VCaP (cell line): ENCODE data around the gene RGS5.
A peak's percentile ranks its signal among the peaks of the same experiment; 100 is the strongest.

ENCODE experiments used
- H3K27ac ChIP-seq: fragments of 450-650 bp; 2 replicates; pipeline ENCODE4 v1.5.1; 2017
- CTCF ChIP-seq: fragments of 450-650 bp; conservative IDR thresholded peaks from 2 replicates; pipeline ENCODE4 v1.5.1; 2017; ENCODE audit warnings: mild to moderate bottlenecking, moderate library complexity

Gene RGS5

DNA sequence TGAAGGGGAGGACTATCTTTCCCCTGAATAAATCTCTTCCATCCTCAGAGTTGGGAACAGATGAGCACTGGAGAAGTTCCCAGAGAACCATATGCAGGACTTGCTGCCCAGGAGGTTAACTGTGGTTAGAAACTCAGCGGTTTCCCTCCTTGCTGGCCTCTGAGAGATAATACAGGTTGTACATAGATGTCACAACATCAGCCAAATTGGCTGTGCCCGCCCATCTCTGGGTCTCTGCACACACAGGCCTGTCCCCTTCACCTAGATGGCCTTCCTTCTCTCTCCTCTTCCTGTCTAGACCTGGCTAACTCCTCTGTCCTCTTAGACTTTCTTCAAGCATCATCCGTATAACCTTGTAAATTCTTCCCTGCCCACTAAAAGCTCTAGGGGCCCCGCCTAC, 5.7 kb downstream of the RGS5 start:
- H3K27ac ChIP-seq: peak overlapping the region; percentile 74; the same call in 1 of the 2 replicates
- TF ChIP-seq CTCF: no peak

DNA sequence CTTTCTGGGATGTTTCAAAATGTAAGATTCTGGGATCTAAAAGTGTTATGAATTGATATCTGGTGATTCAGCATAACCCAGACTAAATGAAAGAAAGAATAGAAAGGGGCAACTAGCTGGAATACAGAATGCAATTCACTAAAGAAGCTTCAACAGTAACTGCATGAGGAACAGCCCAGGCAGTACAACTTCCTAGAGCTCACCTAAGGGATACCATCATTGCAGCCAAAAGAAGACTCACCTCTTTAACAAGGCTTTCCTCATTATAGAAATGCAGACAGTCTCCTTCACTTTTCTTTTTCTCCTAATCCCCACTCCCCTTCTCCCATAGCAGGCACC, 6.3 kb downstream of the RGS5 start:
- TF ChIP-seq CTCF: no peak

DNA sequence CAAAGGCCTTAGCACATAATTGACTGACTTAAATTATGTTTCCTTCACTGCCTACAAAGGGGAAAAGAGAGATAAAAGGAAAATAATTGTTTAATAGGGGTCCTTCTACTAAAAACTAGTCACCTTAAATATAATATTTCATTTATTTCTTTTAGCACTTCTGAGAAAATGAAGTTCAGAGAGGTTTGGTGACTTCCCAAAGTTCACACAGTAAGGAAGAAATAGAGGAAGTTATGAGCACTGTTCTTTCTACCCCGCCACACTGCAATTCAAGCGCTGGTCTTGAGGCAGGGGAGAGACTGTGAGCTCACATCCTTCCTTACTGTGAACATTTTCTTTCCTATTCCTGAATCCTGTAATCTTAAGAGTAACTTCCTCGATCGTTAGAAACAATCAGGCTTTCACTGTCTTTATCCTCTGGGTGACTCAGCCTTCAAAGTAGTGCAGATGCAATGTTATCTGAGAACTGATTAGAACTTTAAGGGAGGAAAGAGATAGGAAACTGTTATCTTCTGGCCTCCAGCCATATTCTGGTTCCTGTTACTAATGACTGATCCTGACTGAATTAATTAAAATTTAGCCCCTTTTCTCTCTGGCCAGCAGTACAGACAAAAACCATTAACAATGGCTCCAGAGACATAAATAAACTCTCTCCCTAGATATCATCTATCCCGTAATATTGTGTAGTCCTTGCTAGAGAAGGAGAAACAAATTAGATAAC, 6.8 kb downstream of the RGS5 start:
- no peak overlapping the region; the same call in 1 of the 2 replicates for H3K27ac ChIP-seq
- TF ChIP-seq CTCF: no peak

More for the DNA sequence above, 6.3 kb downstream of the RGS5 start:
- H3K27ac ChIP-seq: no peak overlapping the region

DNA sequence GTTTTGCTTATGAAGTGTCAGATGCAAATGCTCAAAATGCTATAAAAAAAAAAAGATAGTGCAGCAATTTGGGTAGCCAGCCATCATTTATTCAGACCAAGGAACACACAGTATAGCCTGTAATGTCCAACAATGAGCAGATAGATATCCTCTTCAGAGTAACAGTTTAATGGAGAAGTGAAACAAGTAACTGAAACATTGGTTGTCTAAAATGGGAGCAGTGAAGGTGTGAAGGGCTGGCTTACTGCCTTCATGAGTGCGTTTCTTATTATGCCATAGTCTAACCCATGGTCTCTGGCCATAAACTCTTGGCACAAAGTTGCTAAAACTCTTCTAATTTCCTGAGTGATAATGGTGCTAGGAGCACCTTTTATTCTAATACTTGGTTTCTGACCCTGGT, 11.4 kb downstream of the RGS5 start:
- H3K27ac ChIP-seq: no peak overlapping the region
- TF ChIP-seq CTCF: no peak

DNA sequence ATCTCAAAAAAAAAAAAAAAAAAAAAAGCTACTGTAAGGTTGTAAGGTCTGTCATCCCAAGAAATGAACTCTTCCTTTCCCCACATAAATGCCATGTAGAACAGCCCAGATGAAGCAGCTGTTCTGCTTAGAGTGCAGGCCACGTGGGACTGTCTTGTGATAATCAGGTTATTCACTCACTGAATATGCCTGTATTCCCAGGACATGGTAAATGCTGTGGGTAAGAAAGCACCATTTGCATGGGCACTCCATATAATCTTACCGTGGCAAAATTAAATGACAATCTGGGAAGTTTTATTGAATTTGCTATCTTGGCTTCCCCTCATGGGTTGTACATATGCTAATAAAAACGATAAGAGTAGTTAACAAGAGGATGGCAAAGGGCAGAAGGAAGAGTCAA, 13.8 kb downstream of the RGS5 start:
- TF ChIP-seq CTCF: no peak
- no peak overlapping the region for H3K27ac ChIP-seq

DNA sequence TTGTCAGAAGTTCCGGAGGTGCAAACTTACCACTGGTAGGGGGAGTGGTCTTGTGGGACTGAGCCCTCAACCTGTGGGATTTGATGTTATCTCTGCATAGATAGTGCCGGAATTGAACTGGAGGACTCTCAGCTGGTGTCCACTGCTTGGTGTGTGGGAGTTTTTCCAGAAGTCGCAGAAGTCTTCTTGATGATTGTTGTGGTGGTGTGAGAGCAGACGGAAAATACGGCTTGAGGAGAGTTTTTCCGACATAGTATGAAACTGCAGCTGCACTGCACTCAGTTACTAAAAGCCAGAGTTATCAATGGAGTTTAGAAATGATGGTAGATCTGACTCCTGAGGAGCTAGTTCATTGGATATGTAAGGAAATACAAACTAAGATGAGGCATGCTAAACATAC, 14.9 kb downstream of the RGS5 start:
- H3K27ac ChIP-seq: no peak overlapping the region
- no peak for TF ChIP-seq CTCF

DNA sequence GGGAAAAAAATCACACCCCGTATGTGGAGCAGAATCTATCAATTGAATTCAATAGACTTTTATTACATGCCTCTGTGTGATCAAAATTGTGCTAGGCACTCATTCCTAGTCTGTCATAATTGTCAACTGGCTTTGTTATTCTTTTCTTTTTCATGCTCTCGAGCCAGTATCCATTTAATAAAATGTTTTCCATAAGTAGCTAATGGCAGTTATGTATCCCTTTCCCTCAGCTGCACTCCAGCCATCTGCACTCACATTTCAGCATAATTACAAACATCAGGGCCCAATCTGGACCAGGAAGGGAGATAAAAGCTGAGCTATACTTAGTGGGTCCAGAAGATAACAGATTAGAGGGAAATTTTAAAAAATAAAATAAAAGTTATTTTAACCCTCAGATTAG, 15.9 kb downstream of the RGS5 start:
- TF ChIP-seq CTCF: no peak
- no peak overlapping the region for H3K27ac ChIP-seq
